Right kidney (tissue), 9 donors: ENCODE results near the gene PTH.
A peak's percentile ranks its signal among the peaks of the same experiment; 100 is the strongest.

ENCODE experiments used
- DNase-seq: peaks from one replicate; pipeline ENCODE4 v3.0.0-alpha.2; 2016
- long read RNA-seq, 8 donors: transcript quantifications; one replicate each; lab custom pipeline, GENCODE V29; 2026

PTH gene
- long read RNA-seq, donor 1: 0 reads
- long read RNA-seq, donor 2: 0 reads
- long read RNA-seq, donor 3: 0 reads
- long read RNA-seq, donor 4: 0 reads
- long read RNA-seq, donor 5: 0 reads
- long read RNA-seq, donor 6: 0 reads
- long read RNA-seq, donor 7: 0 reads
- long read RNA-seq, donor 8: 0 reads

GRCh38 chr11:13495929-13496328 lies at the start of gene PTH:
Gene PTH, minus strand, starts transcription at chr11:13495997. Its CDS starts 3,142 bp downstream, at chr11:13492855.
- DNase-seq: no peak

GRCh38 chr11:13538044-13538443 lies 42.2 kb upstream of the PTH start:
- no peak for DNase-seq

GRCh38 chr11:13535819-13536218 lies 40.0 kb upstream of the PTH start:
- DNase-seq: no peak

GRCh38 chr11:13534358-13534757 lies 38.6 kb upstream of the PTH start:
- DNase-seq: no peak

- no peak for DNase-seq
Observed at GRCh38 chr11:13525257-13525656, 29.5 kb upstream of the PTH start.

GRCh38 chr11:13503393-13503792 lies 7.6 kb upstream of the PTH start:
- DNase-seq: no peak

GRCh38 chr11:13502492-13502891 lies 6.7 kb upstream of the PTH start:
- no peak for DNase-seq

GRCh38 chr11:13494051-13494450 lies 1.7 kb downstream of the PTH start:
- no peak for DNase-seq

GRCh38 chr11:13487661-13488030 lies 8.2 kb downstream of the PTH start:
- no peak for DNase-seq

GRCh38 chr11:13486926-13487660 lies 8.7 kb downstream of the PTH start:
- DNase-seq: peak; percentile 16

- DNase-seq: no peak
Observed at GRCh38 chr11:13480198-13480597, 15.6 kb downstream of the PTH start.

- no peak for DNase-seq
Observed at GRCh38 chr11:13479688-13480087, 16.1 kb downstream of the PTH start.

GRCh38 chr11:13475091-13475490 lies 20.7 kb downstream of the PTH start:
- no peak for DNase-seq

- no peak for DNase-seq
Observed at GRCh38 chr11:13473013-13473722, 22.6 kb downstream of the PTH start.

GRCh38 chr11:13468750-13469149 lies 27.0 kb downstream of the PTH start:
- DNase-seq: no peak

GRCh38 chr11:13465909-13466371 lies 29.9 kb downstream of the PTH start:
- peak; percentile 8 for DNase-seq

GRCh38 chr11:13463779-13464290 lies 32.0 kb downstream of the PTH start:
- DNase-seq: no peak

- peak; percentile 97 for DNase-seq
Observed at GRCh38 chr11:13462901-13463778, 32.7 kb downstream of the PTH start, which contains the start of gene BTBD10. Gene BTBD10, minus strand, starts transcription at chr11:13463222. Its CDS starts 18,098 bp downstream, at chr11:13445124.

- no peak for DNase-seq
Observed at GRCh38 chr11:13462311-13462900, 33.4 kb downstream of the PTH start.

GRCh38 chr11:13461291-13461690 lies 34.5 kb downstream of the PTH start:
- DNase-seq: no peak

- DNase-seq: no peak
Observed at GRCh38 chr11:13450832-13451397, 44.9 kb downstream of the PTH start.
